Heart left ventricle (tissue), 13 donors: Measurements from ENCODE around the gene PTPN7.

Experiments used
- POLR2A ChIP-seq, 2 donors: fragments of 450-650 bp; IDR thresholded peaks; one replicate each; pipeline ENCODE4 v1.6.1; 2017; ENCODE audit warnings: antibody characterized with exemption in 2 of 2, mild to moderate bottlenecking in 2 of 2, moderate library complexity in 2 of 2
- TF ChIP-seq, protein P1 (sequence below), 12 donors: fragments of 200-600 bp; sonication (generic) in 4 of 12; IDR thresholded peaks; one replicate each; pipeline versions ENCODE4 v1.5.0 to v1.8.0; 2018 to 2022; ENCODE audit warnings: antibody characterized with exemption in 12 of 12, mild to moderate bottlenecking in 5 of 12
- donor health status: ischemic (EF 13 %, LVEDD 7.1; RV severe dilation, severe dysfunction).
- donor health status: DM: no; HTN: yes; CAD: no.
- donor health status: DM: no; HTN: no; CAD: no.
- donor health status: ischemic (EF 25% LVEDD 6.9; RV normal size, moderate dysfunction).
- donor health status: ischemic (EF 25% LVEDD 5.7; RV mildly dilated, moderate dysfunction).
- donor health status: ischemic (EF 35%, LVEDD 5.7; RV mildly dilated, moderate dysfunction).
- donor health status: nonischemic (EF 11% LVEDD 7.7; RV severe dilation, severe dysfunction).
- donor health status: DM: yes; HTN: yes; CAD: no.
- donor health status: PGD.
- donor health status: ischemic (EF 29% LVEDD 5.4; RV normal size, mild dysfunction).
- donor health status: nonischemic (EF 23%, LVEDD 6.1; RV moderate dilation, normal function).

GRCh38 chr1:202202500-202203168 lies 42.2 kb upstream of the PTPN7 start:
- TF ChIP-seq, protein P1, sequence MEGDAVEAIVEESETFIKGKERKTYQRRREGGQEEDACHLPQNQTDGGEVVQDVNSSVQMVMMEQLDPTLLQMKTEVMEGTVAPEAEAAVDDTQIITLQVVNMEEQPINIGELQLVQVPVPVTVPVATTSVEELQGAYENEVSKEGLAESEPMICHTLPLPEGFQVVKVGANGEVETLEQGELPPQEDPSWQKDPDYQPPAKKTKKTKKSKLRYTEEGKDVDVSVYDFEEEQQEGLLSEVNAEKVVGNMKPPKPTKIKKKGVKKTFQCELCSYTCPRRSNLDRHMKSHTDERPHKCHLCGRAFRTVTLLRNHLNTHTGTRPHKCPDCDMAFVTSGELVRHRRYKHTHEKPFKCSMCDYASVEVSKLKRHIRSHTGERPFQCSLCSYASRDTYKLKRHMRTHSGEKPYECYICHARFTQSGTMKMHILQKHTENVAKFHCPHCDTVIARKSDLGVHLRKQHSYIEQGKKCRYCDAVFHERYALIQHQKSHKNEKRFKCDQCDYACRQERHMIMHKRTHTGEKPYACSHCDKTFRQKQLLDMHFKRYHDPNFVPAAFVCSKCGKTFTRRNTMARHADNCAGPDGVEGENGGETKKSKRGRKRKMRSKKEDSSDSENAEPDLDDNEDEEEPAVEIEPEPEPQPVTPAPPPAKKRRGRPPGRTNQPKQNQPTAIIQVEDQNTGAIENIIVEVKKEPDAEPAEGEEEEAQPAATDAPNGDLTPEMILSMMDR (IDR thresholded peaks at IDR 0.05): no peak
- TF ChIP-seq POLR2A (IDR thresholded peaks at IDR 0.05): no peak
